IMR-90 (cell line): ENCODE results near the gene RRAGC.

ENCODE experiments used
- CEBPB ChIP-seq: IDR thresholded peaks from 2 replicates; pipeline ENCODE4 v1.6.1; 2012; ENCODE audit warnings: low read depth, low read length, improper control_type of control experiment
- CTCF ChIP-seq: conservative IDR thresholded peaks from 2 replicates; pipeline ENCODE4 v1.5.1; 2012; ENCODE audit warnings: mild to moderate bottlenecking, low read depth, low read length, improper control_type of control experiment
- MAFK ChIP-seq: IDR thresholded peaks from 2 replicates; pipeline ENCODE4 v1.6.1; 2012; ENCODE audit warnings: low read depth, low read length, improper control_type of control experiment
- MXI1 ChIP-seq: IDR thresholded peaks from 2 replicates; pipeline ENCODE4 v1.6.1; 2012; ENCODE audit warnings: low read depth, mild to moderate bottlenecking, low read length, moderate library complexity, borderline replicate concordance
- POLR2A ChIP-seq: IDR thresholded peaks from 2 replicates; pipeline ENCODE4 v1.6.1; 2012; ENCODE audit warnings: mild to moderate bottlenecking, low read depth, low read length

- TF ChIP-seq CTCF (no peak), MAFK (no peak), MXI1 (no peak), POLR2A (no peak), CEBPB (no peak)
These were observed 40.1 kb downstream of the RRAGC start for GRCh38 chr1:38819516-38819915.
